ENCODE measurements around the gene HTR1D. TPM values are rescaled to one million over a fixed set of nuclear protein-coding genes. Genes with fewer than 3 reads are reported as not detected.
"Not testable (repeated sequence)": the region's sequence is repeated elsewhere in the genome, so short reads cannot be mapped to it uniquely, and the experiment has no call there.

HTR1D gene
- polyA plus RNA-seq, 1 donor (not counting 4 experiments of a cell fraction or from before 2014, with no cell fraction given) = 0.08 TPM

DNA sequence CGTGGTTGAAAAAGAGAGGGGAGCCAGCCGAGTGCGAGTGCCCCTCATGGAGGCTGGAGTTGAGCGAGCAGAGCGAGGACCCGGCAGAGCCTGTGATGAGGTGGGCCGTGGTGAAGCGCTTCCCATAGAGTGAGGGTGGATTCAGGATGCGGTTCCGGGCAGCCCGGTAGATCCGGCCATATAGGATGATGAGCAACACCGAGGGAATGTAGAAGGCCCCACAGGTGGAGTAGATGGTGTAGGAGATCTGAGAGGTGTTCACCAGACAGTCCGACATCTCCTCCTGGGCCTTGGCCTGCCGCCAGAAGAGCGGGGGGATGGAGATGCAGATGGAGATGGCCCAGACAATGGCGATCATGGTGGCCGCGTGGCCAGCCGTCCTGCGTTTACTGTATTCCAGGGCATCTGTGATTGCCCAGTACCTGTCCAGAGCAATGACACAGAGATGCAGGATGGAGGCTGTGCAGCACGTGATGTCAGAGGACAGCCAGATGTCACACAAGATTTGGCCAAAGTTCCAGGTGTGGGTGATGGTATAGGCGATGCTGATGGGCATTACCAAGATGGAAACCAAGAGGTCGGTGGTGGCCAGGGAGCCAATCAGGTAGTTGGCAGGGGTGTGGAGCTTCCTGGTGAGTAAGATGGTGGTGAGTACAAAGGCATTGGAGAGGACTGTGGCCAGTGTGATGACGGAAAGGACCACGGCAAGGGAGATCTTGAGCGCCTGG, 23.7 kb downstream of the HTR1D start:
- no peak overlapping the region for H3K4me2 ChIP-seq (ENCODE audit: control insufficient read depth, extremely low read depth, insufficient read depth, low read depth, low read length)
- no peak for TF ChIP-seq EZH2 (IDR thresholded peaks at IDR 0.05; ENCODE audit: low read length)
- TF ChIP-seq, protein P1, sequence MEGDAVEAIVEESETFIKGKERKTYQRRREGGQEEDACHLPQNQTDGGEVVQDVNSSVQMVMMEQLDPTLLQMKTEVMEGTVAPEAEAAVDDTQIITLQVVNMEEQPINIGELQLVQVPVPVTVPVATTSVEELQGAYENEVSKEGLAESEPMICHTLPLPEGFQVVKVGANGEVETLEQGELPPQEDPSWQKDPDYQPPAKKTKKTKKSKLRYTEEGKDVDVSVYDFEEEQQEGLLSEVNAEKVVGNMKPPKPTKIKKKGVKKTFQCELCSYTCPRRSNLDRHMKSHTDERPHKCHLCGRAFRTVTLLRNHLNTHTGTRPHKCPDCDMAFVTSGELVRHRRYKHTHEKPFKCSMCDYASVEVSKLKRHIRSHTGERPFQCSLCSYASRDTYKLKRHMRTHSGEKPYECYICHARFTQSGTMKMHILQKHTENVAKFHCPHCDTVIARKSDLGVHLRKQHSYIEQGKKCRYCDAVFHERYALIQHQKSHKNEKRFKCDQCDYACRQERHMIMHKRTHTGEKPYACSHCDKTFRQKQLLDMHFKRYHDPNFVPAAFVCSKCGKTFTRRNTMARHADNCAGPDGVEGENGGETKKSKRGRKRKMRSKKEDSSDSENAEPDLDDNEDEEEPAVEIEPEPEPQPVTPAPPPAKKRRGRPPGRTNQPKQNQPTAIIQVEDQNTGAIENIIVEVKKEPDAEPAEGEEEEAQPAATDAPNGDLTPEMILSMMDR (optimal IDR thresholded peaks at IDR 0.05 in 1 of 3, IDR thresholded peaks at IDR 0.05 in 1 of 3, conservative IDR thresholded peaks at IDR 0.05 in 1 of 3; ENCODE audit: extremely low read depth in 1 of 3, insufficient read depth in 2 of 3, low read length in 3 of 3) = no peak
- DNase-seq (ENCODE audit: low read depth, low spot score) = no peak
- no peaks in the 10 kb centered on the region for H3K9me1 ChIP-seq (ENCODE audit: control insufficient read depth, extremely low read depth, insufficient read depth, low read length)
- peaks cover 45% of the 10 kb centered on the region for H3K4me1 ChIP-seq (ENCODE audit: control insufficient read depth, extremely low read depth, insufficient read depth, low read length)
- FAIRE-seq = no peak
- H2AFZ ChIP-seq (ENCODE audit: control insufficient read depth, low read length) = no peak overlapping the region
- no peaks in the 10 kb centered on the region for H4K20me1 ChIP-seq (ENCODE audit: control insufficient read depth, extremely low read depth, insufficient read depth, low read length)
- H3K4me3 ChIP-seq (ENCODE audit: control insufficient read depth in 2 of 3, extremely low read depth in 1 of 3, insufficient read depth in 2 of 3, low read depth in 1 of 3, low read length in 3 of 3) = no peak overlapping the region
- H3K9ac ChIP-seq (ENCODE audit: control insufficient read depth, extremely low read depth, insufficient read depth, low read length) = peak overlapping the region; percentile 1
- no peaks in the 10 kb centered on the region for H3K9me3 ChIP-seq (ENCODE audit: control insufficient read depth, low read depth, low read length)
- no peaks in the 10 kb centered on the region for H3K27me3 ChIP-seq (ENCODE audit: control insufficient read depth, extremely low read depth, insufficient read depth, low read length)
- no peaks in the 10 kb centered on the region for H3K36me3 ChIP-seq (ENCODE audit: control insufficient read depth in 2 of 2, extremely low read depth in 1 of 2, insufficient read depth in 2 of 2, low read length in 2 of 2)
- dilution Hi-C loops (cut with MboI; ENCODE audit: extremely low pct_ligation_motif_present, low sequenced_read_pairs) = no loop called here
- no peaks in the 10 kb centered on the region for H3K79me2 ChIP-seq (ENCODE audit: control insufficient read depth, insufficient read depth, low read length)
- H3K27ac ChIP-seq (ENCODE audit: control insufficient read depth, insufficient read depth, low read length) = peak overlapping the region; percentile 74

DNA sequence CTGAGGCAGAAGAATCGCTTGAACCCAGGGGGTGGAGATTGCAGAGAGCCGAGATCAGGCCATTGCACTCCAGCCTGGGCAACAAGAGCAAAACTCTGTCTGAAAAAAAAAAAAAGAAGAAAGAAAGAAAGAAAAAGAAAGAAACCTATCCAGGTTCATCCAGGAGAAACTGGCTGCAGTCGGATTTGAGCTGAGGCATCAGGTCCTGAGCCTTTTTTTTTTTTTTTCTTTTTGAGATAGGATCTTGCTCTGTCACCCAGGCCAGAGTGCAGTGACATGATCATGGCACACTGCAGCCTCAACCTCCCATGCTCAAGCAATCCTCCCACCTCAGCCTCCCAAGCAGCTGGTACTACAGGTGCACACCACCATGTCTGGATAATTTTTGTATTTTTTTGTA, 26.1 kb downstream of the HTR1D start:
- no peaks in the 10 kb centered on the region for H4K20me1 ChIP-seq (ENCODE audit: control insufficient read depth, extremely low read depth, insufficient read depth, low read length)
- H3K4me1 ChIP-seq (ENCODE audit: control insufficient read depth, extremely low read depth, insufficient read depth, low read length) = peaks cover 37% of the 10 kb centered on the region
- H3K9ac ChIP-seq (ENCODE audit: control insufficient read depth, extremely low read depth, insufficient read depth, low read length) = no peak overlapping the region
- H3K27ac ChIP-seq (ENCODE audit: control insufficient read depth, insufficient read depth, low read length) = no peak overlapping the region
- no peaks in the 10 kb centered on the region for H3K36me3 ChIP-seq (ENCODE audit: control insufficient read depth in 2 of 2, extremely low read depth in 1 of 2, insufficient read depth in 2 of 2, low read length in 2 of 2)
- no peak overlapping the region for H3K4me2 ChIP-seq (ENCODE audit: control insufficient read depth, extremely low read depth, insufficient read depth, low read depth, low read length)
- FAIRE-seq = no peak
- dilution Hi-C loops (cut with MboI; ENCODE audit: extremely low pct_ligation_motif_present, low sequenced_read_pairs) = no loop called here
- no peak overlapping the region for H2AFZ ChIP-seq (ENCODE audit: control insufficient read depth, low read length)
- H3K27me3 ChIP-seq (ENCODE audit: control insufficient read depth, extremely low read depth, insufficient read depth, low read length) = no peaks in the 10 kb centered on the region
- no peak for DNase-seq (ENCODE audit: low read depth, low spot score)
- H3K9me3 ChIP-seq (ENCODE audit: control insufficient read depth, low read depth, low read length) = no peaks in the 10 kb centered on the region
- H3K9me1 ChIP-seq (ENCODE audit: control insufficient read depth, extremely low read depth, insufficient read depth, low read length) = no peaks in the 10 kb centered on the region
- H3K4me3 ChIP-seq (ENCODE audit: control insufficient read depth in 2 of 3, extremely low read depth in 1 of 3, insufficient read depth in 2 of 3, low read depth in 1 of 3, low read length in 3 of 3) = no peak overlapping the region
- no peaks in the 10 kb centered on the region for H3K79me2 ChIP-seq (ENCODE audit: control insufficient read depth, insufficient read depth, low read length)
- no peak for TF ChIP-seq EZH2 (IDR thresholded peaks at IDR 0.05; ENCODE audit: low read length)
- TF ChIP-seq, protein P1 (optimal IDR thresholded peaks at IDR 0.05 in 1 of 3, IDR thresholded peaks at IDR 0.05 in 1 of 3, conservative IDR thresholded peaks at IDR 0.05 in 1 of 3; ENCODE audit: extremely low read depth in 1 of 3, insufficient read depth in 2 of 3, low read length in 3 of 3) = no peak

DNA sequence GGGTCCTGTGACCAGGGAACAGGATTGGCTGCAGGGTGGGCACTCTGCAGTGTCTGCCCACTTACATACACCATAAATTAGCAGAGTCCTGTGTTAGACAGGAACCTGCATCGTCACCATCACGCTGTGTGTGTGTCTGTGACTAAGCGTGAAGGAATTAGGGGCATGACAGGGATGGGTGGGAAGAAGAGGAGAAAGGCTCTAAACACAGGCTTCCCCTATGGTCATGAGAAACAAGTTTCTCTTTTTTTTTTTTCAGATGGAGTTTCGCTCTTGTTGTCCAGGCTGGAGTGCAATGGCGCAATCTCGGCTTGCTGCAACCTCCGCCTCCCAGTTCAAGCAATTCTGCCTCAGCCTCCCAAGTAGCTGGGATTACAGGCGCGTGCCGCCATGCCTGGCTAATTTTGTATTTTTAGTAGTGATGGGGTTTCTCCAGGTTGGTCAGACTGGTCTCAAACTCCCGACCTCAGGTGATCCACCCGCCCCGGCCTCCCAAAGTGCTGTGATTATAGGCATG, 28.3 kb downstream of the HTR1D start:
- H3K27me3 ChIP-seq (ENCODE audit: control insufficient read depth, extremely low read depth, insufficient read depth, low read length); dilution Hi-C loops (cut with MboI; ENCODE audit: extremely low pct_ligation_motif_present, low sequenced_read_pairs); H3K79me2 ChIP-seq (ENCODE audit: control insufficient read depth, insufficient read depth, low read length); DNase-seq (ENCODE audit: low read depth, low spot score); H4K20me1 ChIP-seq (ENCODE audit: control insufficient read depth, extremely low read depth, insufficient read depth, low read length); H3K9me1 ChIP-seq (ENCODE audit: control insufficient read depth, extremely low read depth, insufficient read depth, low read length); H3K36me3 ChIP-seq (ENCODE audit: control insufficient read depth in 2 of 2, extremely low read depth in 1 of 2, insufficient read depth in 2 of 2, low read length in 2 of 2); H3K4me3 ChIP-seq (ENCODE audit: control insufficient read depth in 2 of 3, extremely low read depth in 1 of 3, insufficient read depth in 2 of 3, low read depth in 1 of 3, low read length in 3 of 3); H3K9me3 ChIP-seq (ENCODE audit: control insufficient read depth, low read depth, low read length): not testable (repeated sequence)
- Histone ChIP-seq H2AFZ (ENCODE audit: control insufficient read depth, low read length) (peak overlapping the region; percentile 21), H3K4me2 (ENCODE audit: control insufficient read depth, extremely low read depth, insufficient read depth, low read depth, low read length) (peak overlapping the region; percentile 34), H3K27ac (ENCODE audit: control insufficient read depth, insufficient read depth, low read length) (peak overlapping the region; percentile 93), H3K4me1 (ENCODE audit: control insufficient read depth, extremely low read depth, insufficient read depth, low read length) (peaks cover 22% of the 10 kb centered on the region), H3K9ac (ENCODE audit: control insufficient read depth, extremely low read depth, insufficient read depth, low read length) (peak overlapping the region; percentile 70)
- peak; percentile 67 for FAIRE-seq

All from keratinocyte (primary cell).